Muscle layer of duodenum (tissue), 2 donors: ENCODE results near the gene KCNAB1.

ENCODE experiments used
- H3K27ac ChIP-seq: one replicate; pipeline ENCODE4 v1.7.0; 2013; ENCODE audit warnings: mild to moderate bottlenecking, low read length
- H3K27me3 ChIP-seq: one replicate; pipeline ENCODE4 v1.7.0; 2013; ENCODE audit warnings: low read depth, mild to moderate bottlenecking, control low read depth, low read length
- H3K36me3 ChIP-seq, 2 donors: one replicate each; pipeline ENCODE4 v1.7.0; 2013; ENCODE audit warnings: low read length in 2 of 2, control low read depth in 1 of 2, mild to moderate bottlenecking in 1 of 2; ENCODE audit not compliant: insufficient read depth in 2 of 2, control insufficient read depth in 1 of 2
- H3K4me1 ChIP-seq, 2 donors: one replicate each; pipeline ENCODE4 v1.7.0; 2013; ENCODE audit warnings: low read length in 2 of 2, mild to moderate bottlenecking in 2 of 2, control low read depth in 1 of 2, moderate library complexity in 1 of 2; ENCODE audit not compliant: insufficient read depth in 2 of 2, control insufficient read depth in 1 of 2
- H3K4me3 ChIP-seq, 2 donors: one replicate each; pipeline ENCODE4 v1.7.0; 2013; ENCODE audit warnings: low read length in 2 of 2, low read depth in 1 of 2, mild to moderate bottlenecking in 1 of 2
- H3K9me3 ChIP-seq, 2 donors: one replicate each; pipeline ENCODE4 v1.7.0; 2013; ENCODE audit warnings: low read length in 2 of 2, control low read depth in 1 of 2, mild to moderate bottlenecking in 1 of 2; ENCODE audit not compliant: control insufficient read depth in 1 of 2
- donor health status: healthy.

KCNAB1 gene

GRCh38 chr3:156511987-156512677 lies 391.8 kb downstream of the KCNAB1 start:
- Histone ChIP-seq H3K36me3 (no peaks in the 10 kb centered on the region), H3K9me3 (no peaks in the 10 kb centered on the region), H3K4me3 (no peak overlapping the region), H3K27me3 (no peaks in the 10 kb centered on the region), H3K4me1 (peaks cover 8 to 19% of the 10 kb centered on the region in 2 donors), H3K27ac (no peak overlapping the region)

GRCh38 chr3:156513619-156514018 lies 393.2 kb downstream of the KCNAB1 start:
- Histone ChIP-seq H3K27ac (no peak overlapping the region), H3K36me3 (no peaks in the 10 kb centered on the region)

GRCh38 chr3:156516284-156516683 lies 395.9 kb downstream of the KCNAB1 start:
- Histone ChIP-seq H3K36me3 (no peaks in the 10 kb centered on the region), H3K9me3 (no peaks in the 10 kb centered on the region), H3K27me3 (no peaks in the 10 kb centered on the region), H3K4me3 (no peak overlapping the region), H3K4me1 (peaks cover 9 to 13% of the 10 kb centered on the region in 2 donors), H3K27ac (no peak overlapping the region)

More at GRCh38 chr3:156513619-156514018, 393.2 kb downstream of the KCNAB1 start:
- peaks cover 9 to 21% of the 10 kb centered on the region in 2 donors for H3K4me1 ChIP-seq
- no peaks in the 10 kb centered on the region for H3K27me3 ChIP-seq
- no peak overlapping the region for H3K4me3 ChIP-seq
- H3K9me3 ChIP-seq, result no peaks in the 10 kb centered on the region

GRCh38 chr3:156516961-156517360 lies 396.6 kb downstream of the KCNAB1 start:
- H3K4me3 ChIP-seq, result no peak overlapping the region
- no peaks in the 10 kb centered on the region for H3K9me3 ChIP-seq
- no peak overlapping the region for H3K27ac ChIP-seq
- H3K36me3 ChIP-seq, result no peaks in the 10 kb centered on the region
- peaks cover 9 to 13% of the 10 kb centered on the region in 2 donors for H3K4me1 ChIP-seq
- no peaks in the 10 kb centered on the region for H3K27me3 ChIP-seq

- peaks cover 9 to 13% of the 10 kb centered on the region in 2 donors for H3K4me1 ChIP-seq
- H3K27ac ChIP-seq, result no peak overlapping the region
- no peaks in the 10 kb centered on the region for H3K27me3 ChIP-seq
- H3K9me3 ChIP-seq, result no peaks in the 10 kb centered on the region
- no peak overlapping the region for H3K4me3 ChIP-seq
- no peaks in the 10 kb centered on the region for H3K36me3 ChIP-seq
Observed at GRCh38 chr3:156518726-156519125, 398.3 kb downstream of the KCNAB1 start.

GRCh38 chr3:156519758-156520162 lies 399.4 kb downstream of the KCNAB1 start:
- H3K9me3 ChIP-seq, result no peaks in the 10 kb centered on the region
- H3K36me3 ChIP-seq, result no peaks in the 10 kb centered on the region
- H3K4me3 ChIP-seq, result no peak overlapping the region
- H3K27ac ChIP-seq, result no peak overlapping the region
- no peaks in the 10 kb centered on the region for H3K27me3 ChIP-seq
- peaks cover 9 to 13% of the 10 kb centered on the region in 2 donors for H3K4me1 ChIP-seq

GRCh38 chr3:156522673-156523072 lies 402.3 kb downstream of the KCNAB1 start:
- Histone ChIP-seq H3K27me3 (no peaks in the 10 kb centered on the region), H3K4me1 (no peaks in the 10 kb centered on the region), H3K27ac (no peak overlapping the region), H3K4me3 (no peak overlapping the region), H3K36me3 (peaks cover 0 to 8% of the 10 kb centered on the region in 2 donors), H3K9me3 (no peaks in the 10 kb centered on the region)

- peaks cover 0 to 8% of the 10 kb centered on the region in 2 donors for H3K36me3 ChIP-seq
- H3K27ac ChIP-seq, result no peak overlapping the region
- no peaks in the 10 kb centered on the region for H3K27me3 ChIP-seq
- H3K4me1 ChIP-seq, result no peaks in the 10 kb centered on the region
- no peak overlapping the region for H3K4me3 ChIP-seq
- H3K9me3 ChIP-seq, result no peaks in the 10 kb centered on the region
Observed at GRCh38 chr3:156525808-156526207, 405.4 kb downstream of the KCNAB1 start.

- peaks cover 0 to 8% of the 10 kb centered on the region in 2 donors for H3K36me3 ChIP-seq
- no peak overlapping the region for H3K27ac ChIP-seq
- H3K4me1 ChIP-seq, result no peaks in the 10 kb centered on the region
- no peaks in the 10 kb centered on the region for H3K27me3 ChIP-seq
- H3K4me3 ChIP-seq, result no peak overlapping the region
- H3K9me3 ChIP-seq, result no peaks in the 10 kb centered on the region
Observed at GRCh38 chr3:156527060-156527459, 406.7 kb downstream of the KCNAB1 start.

- H3K4me3 ChIP-seq, result no peak overlapping the region
- H3K9me3 ChIP-seq, result no peaks in the 10 kb centered on the region
- peaks cover 0 to 6% of the 10 kb centered on the region in 2 donors for H3K36me3 ChIP-seq
- H3K27me3 ChIP-seq, result no peaks in the 10 kb centered on the region
- H3K27ac ChIP-seq, result no peak overlapping the region
- peaks cover 5% of the 10 kb centered on the region in 2 donors for H3K4me1 ChIP-seq
Observed at GRCh38 chr3:156530980-156531379, 410.6 kb downstream of the KCNAB1 start.

- no peaks in the 10 kb centered on the region for H3K36me3 ChIP-seq
- no peaks in the 10 kb centered on the region for H3K27me3 ChIP-seq
- H3K9me3 ChIP-seq, result no peaks in the 10 kb centered on the region
- H3K27ac ChIP-seq, result peak overlapping the region; percentile 24
- H3K4me3 ChIP-seq, result no peak overlapping the region
- H3K4me1 ChIP-seq, result peaks cover 6 to 8% of the 10 kb centered on the region in 2 donors
Observed at GRCh38 chr3:156532730-156533129, 412.4 kb downstream of the KCNAB1 start.

- H3K27ac ChIP-seq, result peak overlapping the region; percentile 24
- H3K27me3 ChIP-seq, result no peaks in the 10 kb centered on the region
- peaks cover 6 to 8% of the 10 kb centered on the region in 2 donors for H3K4me1 ChIP-seq
Observed at GRCh38 chr3:156533205-156533604, 412.8 kb downstream of the KCNAB1 start.

More at GRCh38 chr3:156533205-156533604, 412.8 kb downstream of the KCNAB1 start:
- H3K4me3 ChIP-seq, result no peak overlapping the region
- H3K9me3 ChIP-seq, result no peaks in the 10 kb centered on the region
- no peaks in the 10 kb centered on the region for H3K36me3 ChIP-seq
